GM23338 (cell line): ENCODE measurements around the gene IL4I1. TPM values are rescaled to one million over a fixed set of nuclear protein-coding genes. Genes with fewer than 3 reads are reported as not detected.

Experiments
- ATAC-seq: fragments of 200-7000 bp; cut with Tn5 transposase; 3 replicates; pipeline ENCODE4 v1.9.1; 2020
- DNase-seq: peaks from one replicate; pipeline ENCODE4 v3.0.0-alpha.2; 2015; ENCODE audit warnings: low spot score
- H2AFZ ChIP-seq: fragments of 200-600 bp; sonication (generic); 2 replicates; pipeline ENCODE4 v1.8.0; 2016; ENCODE audit warnings: antibody characterized with exemption, mild to moderate bottlenecking, moderate library complexity
- H3F3A ChIP-seq: fragments of 200-600 bp; sonication (generic); replicated peaks from 2 replicates; pipeline ENCODE4 v1.8.0; 2017; ENCODE audit warnings: antibody characterized with exemption, mixed run types, low read depth
- H3K27ac ChIP-seq: fragments of 200-600 bp; sonication (generic); 2 replicates; pipeline ENCODE4 v1.6.1; 2016; ENCODE audit warnings: low read depth
- H3K27me3 ChIP-seq: fragments of 200-600 bp; sonication (generic); 2 replicates; pipeline ENCODE4 v1.8.0; 2016; ENCODE audit warnings: mild to moderate bottlenecking, mixed run types, moderate library complexity; ENCODE audit not compliant: insufficient read depth
- H3K36me3 ChIP-seq: fragments of 200-600 bp; sonication (generic); 2 replicates; pipeline ENCODE4 v1.8.0; 2016; ENCODE audit warnings: mild to moderate bottlenecking; ENCODE audit not compliant: insufficient read depth
- H3K4me1 ChIP-seq: fragments of 200-600 bp; sonication (generic); 2 replicates; pipeline ENCODE4 v1.8.0; 2016; ENCODE audit warnings: mild to moderate bottlenecking, moderate library complexity; ENCODE audit not compliant: insufficient read depth
- H3K4me2 ChIP-seq: fragments of 200-600 bp; sonication (generic); 2 replicates; pipeline ENCODE4 v1.7.1; 2017; ENCODE audit warnings: mixed run types
- H3K4me3 ChIP-seq: fragments of 200-600 bp; sonication (generic); 2 replicates; pipeline ENCODE4 v1.6.1; 2016; ENCODE audit warnings: mixed run types
- H3K79me2 ChIP-seq: fragments of 200-600 bp; sonication (generic); replicated peaks from 2 replicates; pipeline ENCODE4 v1.8.0; 2017; ENCODE audit warnings: mild to moderate bottlenecking; ENCODE audit not compliant: insufficient read depth
- H3K9me2 ChIP-seq: fragments of 200-600 bp; sonication (generic); 2 replicates; pipeline ENCODE4 v1.8.0; 2017; ENCODE audit not compliant: insufficient read depth
- H4K20me1 ChIP-seq: fragments of 200-600 bp; sonication (generic); replicated peaks from 2 replicates; pipeline ENCODE4 v1.8.0; 2017; ENCODE audit warnings: mild to moderate bottlenecking; ENCODE audit not compliant: insufficient read depth
- H3K27ac Mint-ChIP-seq: 2 replicates; pipeline ENCODE4 v1.8.0; 2020; ENCODE audit warnings: inconsistent platforms, mild to moderate bottlenecking, moderate library complexity, mixed read lengths
- H3K27me3 Mint-ChIP-seq: 3 replicates; pipeline ENCODE4 v1.8.0; 2022; ENCODE audit warnings: low read depth, mild to moderate bottlenecking, moderate library complexity, mixed read lengths, inconsistent platforms; ENCODE audit not compliant: insufficient read depth, poor library complexity
- H3K36me3 Mint-ChIP-seq: 3 replicates; pipeline ENCODE4 v1.8.0; 2021; ENCODE audit warnings: low read depth, mild to moderate bottlenecking, inconsistent platforms, moderate library complexity, mixed read lengths
- H3K4me1 Mint-ChIP-seq: 3 replicates; pipeline ENCODE4 v1.8.0; 2020; ENCODE audit warnings: mild to moderate bottlenecking, inconsistent platforms, mixed read lengths
- H3K4me3 Mint-ChIP-seq: 3 replicates; pipeline ENCODE4 v1.8.0; 2021; ENCODE audit warnings: moderate library complexity, mild to moderate bottlenecking, inconsistent platforms, mixed read lengths
- H3K9me3 Mint-ChIP-seq: 3 replicates; pipeline ENCODE4 v1.8.0; 2020; ENCODE audit warnings: moderate library complexity, mild to moderate bottlenecking, inconsistent platforms, mixed read lengths
- CREB1 ChIP-seq: fragments of 250-450 bp; sonication (Bioruptor Pico); IDR thresholded peaks from 2 replicates; pipeline ENCODE4 v1.5.0; 2020; ENCODE audit warnings: low read depth, mild to moderate bottlenecking, moderate library complexity
- CTCF ChIP-seq, 2 experiments: fragments of 200-600 bp in 1 of 2; sonication (generic) in 1 of 2; conservative IDR thresholded peaks; 2 replicates each; pipeline versions ENCODE4 v1.5.1 to v1.6.1; 2016 to 2017; ENCODE audit warnings: antibody characterized with exemption in 2 of 2, low read depth in 2 of 2, mild to moderate bottlenecking in 2 of 2, moderate library complexity in 1 of 2
- ETS1 ChIP-seq: IDR thresholded peaks from 2 replicates; pipeline ENCODE4 v1.6.1; 2016; ENCODE audit warnings: antibody characterized with exemption
- EZH2 ChIP-seq: fragments of 200-600 bp; sonication (generic); IDR thresholded peaks from one replicate; pipeline ENCODE4 v1.8.0; 2017; ENCODE audit warnings: antibody characterized with exemption, mild to moderate bottlenecking, low read depth; ENCODE audit not compliant: unreplicated experiment
- EZH2phosphoT487 ChIP-seq: fragments of 200-600 bp; sonication (generic); IDR thresholded peaks from one replicate; pipeline ENCODE4 v1.8.1; 2018; ENCODE audit warnings: antibody characterized with exemption; ENCODE audit not compliant: unreplicated experiment
- NANOG ChIP-seq: IDR thresholded peaks from 2 replicates; pipeline ENCODE4 v1.6.1; 2016; ENCODE audit warnings: antibody characterized with exemption, borderline replicate concordance
- POLR2AphosphoS5 ChIP-seq: IDR thresholded peaks from 2 replicates; pipeline ENCODE4 v1.6.1; 2016; ENCODE audit warnings: antibody characterized with exemption, low read depth
- ZNF114 ChIP-seq: fragments of 250-450 bp; sonication (Bioruptor Pico); IDR thresholded peaks from 2 replicates; pipeline ENCODE4 v1.5.0; 2020; ENCODE audit warnings: mild to moderate bottlenecking, moderate library complexity
- ZNF331 ChIP-seq: fragments of 250-450 bp; sonication (Bioruptor Pico); IDR thresholded peaks from 2 replicates; pipeline ENCODE4 v1.5.0; 2020; ENCODE audit warnings: low read depth, mild to moderate bottlenecking, moderate library complexity
- ZNF462 ChIP-seq: fragments of 250-450 bp; sonication (Bioruptor Pico); IDR thresholded peaks from 2 replicates; pipeline ENCODE4 v1.5.0; 2020; ENCODE audit warnings: mild to moderate bottlenecking, moderate library complexity
- polyA plus RNA-seq: library from polyadenylated mRNA; unstranded; fragments of >200 nt; fragmentation: Nextera tagmentation; extraction: Ambion mirVana; gene quantifications from 2 replicates; pipeline ENCODE4 v1.2.1, GENCODE V29; 2016
- total RNA-seq: library from RNA; depleted of rRNA; stranded (reverse); fragments of >200 nt; shearing (Covaris generic); gene quantifications from 2 replicates; pipeline ENCODE4 v1.2.3, GENCODE V29; 2014

The IL4I1 gene
- total and polyA plus RNA-seq, 2 experiments from 2014 or later, result 0.60 to 0.69 TPM

GRCh38 chr19:49845414-49845813 is 51.3 kb downstream of the IL4I1 start:
- H3K27ac ChIP-seq, result no peak overlapping the region
- Mint-ChIP-seq H3K4me3 (no peak overlapping the region), H3K27me3 (peaks cover 11% of the 10 kb centered on the region), H3K4me1 (peaks cover 13% of the 10 kb centered on the region), H3K9me3 (peaks cover 10% of the 10 kb centered on the region; the same call in 2 of the 3 replicates), H3K36me3 (peaks cover 21% of the 10 kb centered on the region), H3K27ac (no peak overlapping the region)
- no peaks in the 10 kb centered on the region for H3K36me3 ChIP-seq
- no peak overlapping the region for H3K4me2 ChIP-seq
- 0 out of 2 replicates have a peak, but pooled peaks cover 12% of the 10 kb centered on the region for H3K79me2 ChIP-seq
- no peak overlapping the region for H3K4me3 ChIP-seq
- 0 out of 2 replicates have a peak, but pooled peaks cover 3% of the 10 kb centered on the region for H3K9me2 ChIP-seq
- H2AFZ ChIP-seq, result no peak overlapping the region
- ATAC-seq (no peak), DNase-seq (no peak)
- H4K20me1 ChIP-seq, result peaks cover 20% of the 10 kb centered on the region
- H3K27me3 ChIP-seq, result no peaks in the 10 kb centered on the region
- TF ChIP-seq ZNF331 (CRISPR knock-in tag) (no peak), EZH2phosphoT487 (no peak), ZNF462 (CRISPR knock-in tag) (no peak), EZH2 (no peak), POLR2AphosphoS5 (no peak), CTCF (conservative IDR thresholded peaks at IDR 0.05; ENCODE audit: low read depth in 2 of 2) (no peak), CREB1 (no peak), NANOG (no peak), ZNF114 (CRISPR knock-in tag) (no peak), ETS1 (no peak)
- peaks cover 5% of the 10 kb centered on the region; the same call in 1 of the 2 replicates for H3K4me1 ChIP-seq
- 0 out of 2 replicates have a peak, but pooled peaks cover 7% of the 10 kb centered on the region for H3F3A ChIP-seq
